ENCODE measurements around the gene KCNAB1.

The KCNAB1 gene

GRCh38 chr3:156180077-156180476, 59.7 kb downstream of the KCNAB1 start:
- ChIA-PET POLR2A (no interaction called here), CTCF (interaction anchor here (1.2 to 1.4 kb wide), 2 partner anchors 12 to 29 kb away, joined by 3 to 5 read pairs; no protein-coding TSS in a partner anchor)
- no peak for DNase-seq (ENCODE audit: extremely low spot score)
- TF ChIP-seq, protein P1, sequence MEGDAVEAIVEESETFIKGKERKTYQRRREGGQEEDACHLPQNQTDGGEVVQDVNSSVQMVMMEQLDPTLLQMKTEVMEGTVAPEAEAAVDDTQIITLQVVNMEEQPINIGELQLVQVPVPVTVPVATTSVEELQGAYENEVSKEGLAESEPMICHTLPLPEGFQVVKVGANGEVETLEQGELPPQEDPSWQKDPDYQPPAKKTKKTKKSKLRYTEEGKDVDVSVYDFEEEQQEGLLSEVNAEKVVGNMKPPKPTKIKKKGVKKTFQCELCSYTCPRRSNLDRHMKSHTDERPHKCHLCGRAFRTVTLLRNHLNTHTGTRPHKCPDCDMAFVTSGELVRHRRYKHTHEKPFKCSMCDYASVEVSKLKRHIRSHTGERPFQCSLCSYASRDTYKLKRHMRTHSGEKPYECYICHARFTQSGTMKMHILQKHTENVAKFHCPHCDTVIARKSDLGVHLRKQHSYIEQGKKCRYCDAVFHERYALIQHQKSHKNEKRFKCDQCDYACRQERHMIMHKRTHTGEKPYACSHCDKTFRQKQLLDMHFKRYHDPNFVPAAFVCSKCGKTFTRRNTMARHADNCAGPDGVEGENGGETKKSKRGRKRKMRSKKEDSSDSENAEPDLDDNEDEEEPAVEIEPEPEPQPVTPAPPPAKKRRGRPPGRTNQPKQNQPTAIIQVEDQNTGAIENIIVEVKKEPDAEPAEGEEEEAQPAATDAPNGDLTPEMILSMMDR (IDR thresholded peaks at IDR 0.05; ENCODE audit: control extremely low read depth, extremely low read depth, low read depth, missing control alignments) = no peak

DNA sequence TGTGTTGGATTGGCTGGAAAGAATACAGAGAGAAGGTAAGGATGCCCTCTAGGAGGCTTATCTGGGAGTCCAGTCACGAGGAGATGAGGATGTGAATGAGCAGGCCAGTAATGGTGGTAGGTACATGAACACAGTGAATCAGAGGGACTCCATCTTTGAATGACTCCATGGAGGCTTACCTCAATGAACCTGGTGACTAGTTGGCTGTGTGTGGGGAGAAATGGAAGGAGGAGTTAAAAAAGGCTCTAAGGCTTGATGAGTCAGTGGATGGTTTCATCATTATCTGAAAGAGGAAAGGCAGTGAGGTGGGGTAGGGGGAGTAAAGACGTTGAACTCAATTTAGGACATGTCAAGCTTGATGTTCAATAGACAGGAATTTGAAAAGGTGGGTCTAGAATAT, 61.1 kb downstream of the KCNAB1 start:
- POLR2A ChIA-PET = no interaction called here

DNA sequence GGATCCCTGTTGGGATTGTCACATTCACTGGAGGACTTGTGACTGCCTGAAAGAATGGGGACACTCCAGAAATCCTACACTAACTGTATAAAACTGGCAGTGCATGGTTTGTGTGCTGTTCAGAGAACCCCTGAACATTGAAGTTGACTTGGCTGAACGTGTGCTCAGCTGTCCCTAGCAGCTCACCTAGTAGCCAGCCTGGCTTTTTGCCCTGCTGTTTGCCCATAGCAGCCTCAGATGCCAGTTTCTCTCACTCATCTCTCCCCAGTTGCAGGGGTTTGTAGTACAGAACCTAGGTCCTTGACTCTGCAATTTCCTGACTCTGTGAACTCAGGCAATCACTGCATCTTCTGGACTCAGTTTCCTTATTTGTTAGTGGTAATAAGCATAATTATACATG, 63.0 kb downstream of the KCNAB1 start:
- no peak for DNase-seq (ENCODE audit: extremely low spot score)
- ChIA-PET POLR2A (no interaction called here), CTCF (interaction anchor here (0.7 to 1.5 kb wide), 3 partner anchors 9 to 33 kb away, joined by 3 read pairs; no protein-coding TSS in a partner anchor)
- TF ChIP-seq, protein P1 (IDR thresholded peaks at IDR 0.05; ENCODE audit: control extremely low read depth, extremely low read depth, low read depth, missing control alignments) = no peak

More for the DNA sequence above, 61.1 kb downstream of the KCNAB1 start:
- DNase-seq (ENCODE audit: extremely low spot score) = no peak
- CTCF ChIA-PET = interaction anchor here (1.2 kb wide), 2 partner anchors 29 to 30 kb away, joined by 3 to 4 read pairs; no protein-coding TSS in a partner anchor
- TF ChIP-seq, protein P1 (IDR thresholded peaks at IDR 0.05; ENCODE audit: control extremely low read depth, extremely low read depth, low read depth, missing control alignments) = no peak

DNA sequence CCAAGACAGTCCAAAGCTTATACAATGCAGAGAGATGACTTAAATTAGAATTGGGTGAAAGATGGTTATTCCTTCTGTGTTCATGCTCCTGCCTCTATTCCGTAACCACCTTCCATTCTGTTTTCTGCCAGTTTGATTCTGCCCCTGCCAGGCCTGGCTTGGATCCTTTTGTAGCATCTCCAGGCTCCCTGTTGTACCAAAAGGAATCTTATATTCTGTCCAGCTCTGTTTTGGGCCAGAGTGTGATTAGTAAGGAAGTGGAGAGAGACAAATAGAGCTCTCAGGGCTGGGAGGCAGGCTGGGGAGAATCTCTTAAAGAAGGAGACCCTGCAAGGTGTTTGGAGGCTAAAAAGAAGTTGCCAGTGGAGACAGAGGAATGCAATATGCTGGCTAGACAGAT, 63.8 kb downstream of the KCNAB1 start:
- no peak for DNase-seq (ENCODE audit: extremely low spot score)
- TF ChIP-seq, protein P1 (IDR thresholded peaks at IDR 0.05; ENCODE audit: control extremely low read depth, extremely low read depth, low read depth, missing control alignments) = no peak
- CTCF ChIA-PET = interaction anchor here (0.7 to 1.6 kb wide), 4 partner anchors 10 to 34 kb away, joined by 3 read pairs; no protein-coding TSS in a partner anchor
- POLR2A ChIA-PET = no interaction called here

- ChIA-PET CTCF (interaction anchor here (1.0 to 1.2 kb wide), 2 partner anchors 13 to 35 kb away, joined by 3 to 4 read pairs; no protein-coding TSS in a partner anchor), POLR2A (no interaction called here)
- TF ChIP-seq, protein P1 (IDR thresholded peaks at IDR 0.05; ENCODE audit: control extremely low read depth, extremely low read depth, low read depth, missing control alignments) = no peak
- DNase-seq (ENCODE audit: extremely low spot score) = no peak
These were observed 66.9 kb downstream of the KCNAB1 start for GRCh38 chr3:156187146-156187769.

- ChIA-PET POLR2A (no interaction called here), CTCF (interaction anchor here (1.0 kb wide), 1 partner anchor 36 kb away, joined by 4 read pairs; no protein-coding TSS in a partner anchor)
These were observed 68.4 kb downstream of the KCNAB1 start for GRCh38 chr3:156188757-156189156.

More at GRCh38 chr3:156188757-156189156, 68.4 kb downstream of the KCNAB1 start:
- DNase-seq (ENCODE audit: extremely low spot score) = no peak
- TF ChIP-seq, protein P1 (IDR thresholded peaks at IDR 0.05; ENCODE audit: control extremely low read depth, extremely low read depth, low read depth, missing control alignments) = no peak

All from GM10248 (cell line).